ENCODE results near the gene AKAP7. TPM values are rescaled to one million over a fixed set of nuclear protein-coding genes. Genes with fewer than 3 reads are reported as not detected.
A peak's percentile ranks its signal among the peaks of the same experiment; 100 is the strongest.

Gene AKAP7
- total RNA-seq, 1 donor: 4.7 TPM

- TF ChIP-seq CTCF (IDR thresholded peaks at IDR 0.05; ENCODE audit: insufficient read depth, low read depth, low read length): no peak
- DNase-seq (ENCODE audit: low read depth): no peak
These were observed 73.5 kb downstream of the AKAP7 start for GRCh38 chr6:131208787-131209186.

GRCh38 chr6:131210469-131210868 lies 75.2 kb downstream of the AKAP7 start:
- peak; percentile 52 for DNase-seq (ENCODE audit: low read depth)
- no peak overlapping the region for H3K4me3 ChIP-seq (ENCODE audit: low read depth, low read length)
- no peak for TF ChIP-seq CTCF (IDR thresholded peaks at IDR 0.05; ENCODE audit: insufficient read depth, low read depth, low read length)

More at GRCh38 chr6:131208787-131209186, 73.5 kb downstream of the AKAP7 start:
- H3K4me3 ChIP-seq (ENCODE audit: low read depth, low read length): no peak overlapping the region

DNA sequence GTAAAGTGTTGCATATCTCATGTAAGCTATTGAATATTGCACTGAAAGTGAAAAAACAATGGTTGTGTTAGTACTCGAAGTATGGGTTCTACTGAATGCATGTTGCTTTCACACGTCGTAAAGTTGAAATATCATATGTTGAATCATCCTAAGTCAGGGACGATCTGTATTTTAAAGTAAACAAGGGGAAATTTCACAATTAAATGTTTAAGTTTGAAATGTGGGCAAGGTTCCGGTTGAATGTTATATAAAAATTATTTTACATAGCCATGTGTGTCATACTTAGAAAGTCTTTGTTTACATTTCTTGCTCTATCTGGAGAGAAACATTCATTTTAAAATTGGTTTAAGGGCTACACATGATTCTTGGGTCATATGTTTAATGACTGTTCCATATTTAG lies 76.8 kb downstream of the AKAP7 start:
- no peak overlapping the region for H3K4me3 ChIP-seq (ENCODE audit: low read depth, low read length)
- peak; percentile 69 for DNase-seq (ENCODE audit: low read depth)
- TF ChIP-seq CTCF (IDR thresholded peaks at IDR 0.05; ENCODE audit: insufficient read depth, low read depth, low read length): no peak

DNA sequence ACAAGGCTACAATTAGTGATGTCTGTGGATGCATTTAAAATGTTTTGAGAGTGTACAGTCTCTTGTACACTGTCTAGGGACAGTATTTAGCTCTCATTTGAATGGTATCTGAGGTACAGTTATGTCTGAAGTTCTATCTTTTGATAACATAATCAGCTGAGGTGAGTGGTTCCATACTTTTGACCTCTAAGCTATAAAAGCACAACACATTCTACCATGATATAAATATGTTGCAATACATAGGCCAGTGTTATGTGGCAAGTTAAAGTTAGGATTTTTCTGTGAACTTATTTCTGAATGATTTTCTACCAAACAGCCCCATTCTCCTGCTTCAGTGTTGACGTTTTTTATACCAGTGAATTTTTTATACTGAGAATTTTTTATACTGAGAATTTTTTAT lies 77.6 kb downstream of the AKAP7 start:
- TF ChIP-seq CTCF (IDR thresholded peaks at IDR 0.05; ENCODE audit: insufficient read depth, low read depth, low read length): no peak
- no peak for DNase-seq (ENCODE audit: low read depth)
- no peak overlapping the region for H3K4me3 ChIP-seq (ENCODE audit: low read depth, low read length)

GRCh38 chr6:131213501-131213990 lies 78.3 kb downstream of the AKAP7 start:
- no peak for TF ChIP-seq CTCF (IDR thresholded peaks at IDR 0.05; ENCODE audit: insufficient read depth, low read depth, low read length)
- H3K4me3 ChIP-seq (ENCODE audit: low read depth, low read length): no peak overlapping the region
- DNase-seq (ENCODE audit: low read depth): peak; percentile 54

DNA sequence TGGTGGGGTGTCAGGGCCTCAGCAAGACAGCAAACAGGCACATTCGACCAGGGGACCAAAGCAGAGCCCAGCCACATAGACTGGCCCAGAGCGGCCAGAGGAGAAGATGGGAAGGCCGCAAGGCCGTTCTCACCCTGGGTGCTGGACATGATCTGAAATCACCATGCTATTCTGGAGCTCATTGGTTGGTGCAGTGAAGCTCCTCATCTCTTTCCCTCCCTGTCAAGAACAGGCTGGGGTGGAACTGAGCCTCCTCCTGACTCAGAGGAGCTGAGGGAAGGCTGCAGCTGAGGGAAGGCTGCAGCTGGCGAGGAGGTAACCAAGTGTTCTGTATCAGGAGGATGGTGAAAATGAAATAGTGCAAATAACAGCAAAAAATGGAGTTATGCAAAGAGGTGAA lies 80.0 kb downstream of the AKAP7 start:
- no peak for DNase-seq (ENCODE audit: low read depth)
- TF ChIP-seq CTCF (IDR thresholded peaks at IDR 0.05; ENCODE audit: insufficient read depth, low read depth, low read length): no peak

DNA sequence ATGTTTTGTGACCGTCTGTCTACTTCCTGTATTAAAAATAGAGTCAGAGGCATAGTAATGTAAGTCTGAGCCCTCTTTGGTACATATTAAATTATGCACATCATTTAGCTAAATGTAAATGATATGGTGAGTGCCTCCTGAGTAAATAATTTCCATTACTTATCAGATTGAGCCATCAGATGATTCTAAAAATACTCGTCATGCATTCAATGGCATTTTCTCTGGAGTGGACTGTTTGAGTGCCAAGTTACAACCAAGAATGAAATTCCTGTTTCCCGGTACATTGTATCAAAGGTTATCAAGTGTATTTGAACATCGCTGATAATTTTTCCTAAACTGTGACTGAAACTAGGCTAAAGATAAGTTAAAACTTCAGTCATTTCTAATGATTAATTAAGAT lies 81.0 kb downstream of the AKAP7 start:
- no peak for DNase-seq (ENCODE audit: low read depth)
- TF ChIP-seq CTCF (IDR thresholded peaks at IDR 0.05; ENCODE audit: insufficient read depth, low read depth, low read length): no peak

More for the DNA sequence above, 80.0 kb downstream of the AKAP7 start:
- H3K4me3 ChIP-seq (ENCODE audit: low read depth, low read length): no peak overlapping the region

More for the DNA sequence above, 81.0 kb downstream of the AKAP7 start:
- no peak overlapping the region for H3K4me3 ChIP-seq (ENCODE audit: low read depth, low read length)
